ENCODE results near the gene FRS2.

FRS2 gene

DNA sequence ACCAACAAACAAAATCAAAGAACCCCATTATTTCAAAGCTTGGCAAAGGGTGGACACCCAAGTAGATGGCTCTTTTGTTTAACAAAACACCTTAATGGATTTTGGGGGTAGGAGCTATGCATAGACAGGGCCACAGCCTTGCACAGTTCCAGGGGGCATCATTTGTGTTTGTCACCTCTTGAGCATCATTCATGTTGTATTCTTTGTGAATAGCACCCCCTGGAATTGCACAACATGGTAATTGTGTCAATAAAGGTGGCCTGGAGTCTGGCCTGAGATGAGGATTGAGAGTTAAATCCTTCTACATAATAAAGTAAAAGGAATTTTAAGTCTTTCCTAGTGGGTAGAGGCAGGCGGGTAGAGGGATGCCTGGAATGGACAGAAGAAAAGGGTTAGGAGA is 3.3 kb upstream of the FRS2 start:
- no peak for DNase-seq (ENCODE audit: low spot score)

DNA sequence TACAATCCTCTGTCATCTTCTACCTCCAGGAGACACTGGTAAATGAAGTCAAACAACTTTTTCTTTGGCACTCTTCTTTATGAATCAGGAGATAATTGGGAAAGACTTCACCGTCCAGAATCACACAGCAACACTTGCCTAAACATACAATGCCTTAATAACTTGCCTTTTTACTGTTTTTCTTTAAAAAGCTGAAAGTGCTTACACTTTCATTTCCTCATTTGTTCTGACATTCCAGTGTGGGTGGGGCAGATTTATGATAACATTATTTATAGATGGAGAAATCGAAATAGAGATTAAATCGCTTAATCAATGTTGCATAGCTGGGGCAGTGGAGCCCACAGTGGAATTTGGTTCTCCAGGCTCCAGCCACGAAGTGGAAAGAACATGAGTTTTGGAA is 2.8 kb upstream of the FRS2 start:
- no peak for DNase-seq (ENCODE audit: low spot score)

DNA sequence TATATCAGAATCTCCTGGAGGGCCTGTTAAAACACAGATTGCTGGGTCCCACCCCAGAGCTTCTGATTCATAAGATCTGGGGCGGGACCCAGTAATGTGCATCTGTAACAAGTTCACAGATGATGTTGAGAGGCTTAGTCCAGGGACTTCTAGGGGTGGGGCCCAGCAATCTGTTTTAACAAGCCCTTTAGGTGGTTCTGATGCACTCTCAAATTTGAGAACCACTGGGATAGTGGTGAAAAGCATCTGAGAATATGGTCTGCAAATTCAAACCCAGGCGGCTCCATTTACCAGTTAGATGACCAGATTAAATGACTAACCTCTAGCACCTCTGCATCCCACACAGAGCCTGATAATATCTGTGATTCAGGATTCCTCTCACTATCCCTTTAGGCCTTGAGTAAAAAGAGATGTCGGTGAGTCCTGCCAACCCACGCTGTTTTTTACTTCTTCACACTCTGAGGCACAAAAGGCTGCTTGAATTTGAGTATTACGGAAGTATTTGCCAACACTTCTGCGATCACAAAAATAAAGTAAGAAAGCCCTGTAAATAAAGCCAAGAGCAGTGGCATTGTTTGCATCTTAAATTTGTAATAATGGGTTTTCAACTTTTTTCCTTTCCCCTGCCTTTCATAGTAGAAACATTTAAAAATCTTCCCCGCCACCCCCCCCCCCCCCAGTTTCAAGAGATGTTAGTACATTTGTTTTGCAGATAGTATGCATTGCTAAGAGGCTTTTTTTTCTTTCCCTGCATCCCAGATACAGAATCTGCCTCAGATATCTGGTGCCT is 1.8 kb upstream of the FRS2 start:
- DNase-seq (ENCODE audit: low spot score): no peak

DNA sequence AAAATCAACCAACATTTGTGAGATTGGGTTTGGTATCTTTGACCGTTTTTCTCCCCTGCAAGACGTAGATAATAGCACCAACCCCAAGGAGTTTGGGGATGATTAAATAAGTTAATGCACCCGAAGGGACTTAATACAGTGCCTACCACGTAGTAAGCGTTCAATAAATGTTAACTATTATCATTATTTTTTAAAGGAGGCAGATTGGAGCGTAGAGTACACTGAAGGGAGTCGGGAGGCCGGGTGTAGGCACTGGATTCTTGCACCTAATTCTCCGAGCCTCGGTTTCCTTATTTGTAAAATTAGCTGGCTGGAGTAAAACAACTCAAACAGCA is 367 bp upstream of the FRS2 start:
- DNase-seq (ENCODE audit: low spot score): no peak

DNA sequence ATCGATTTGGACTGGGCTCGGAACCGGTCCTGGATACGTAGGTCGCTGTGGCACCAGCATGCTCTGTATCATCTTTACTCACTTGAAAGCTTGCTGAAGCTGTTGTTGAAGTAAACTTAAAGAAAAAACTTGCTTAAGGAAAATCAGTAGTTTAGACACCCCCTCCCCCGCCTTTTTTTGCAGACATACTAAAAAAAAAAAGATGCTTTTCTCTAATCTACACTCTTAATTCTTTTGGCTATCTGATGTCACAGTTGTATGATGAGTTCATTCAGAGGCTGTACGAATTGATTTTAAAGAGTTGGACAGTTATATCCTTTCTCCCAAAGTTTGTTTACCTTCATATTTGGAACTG is 865 bp downstream of the FRS2 start:
- DNase-seq (ENCODE audit: low spot score): no peak

DNA sequence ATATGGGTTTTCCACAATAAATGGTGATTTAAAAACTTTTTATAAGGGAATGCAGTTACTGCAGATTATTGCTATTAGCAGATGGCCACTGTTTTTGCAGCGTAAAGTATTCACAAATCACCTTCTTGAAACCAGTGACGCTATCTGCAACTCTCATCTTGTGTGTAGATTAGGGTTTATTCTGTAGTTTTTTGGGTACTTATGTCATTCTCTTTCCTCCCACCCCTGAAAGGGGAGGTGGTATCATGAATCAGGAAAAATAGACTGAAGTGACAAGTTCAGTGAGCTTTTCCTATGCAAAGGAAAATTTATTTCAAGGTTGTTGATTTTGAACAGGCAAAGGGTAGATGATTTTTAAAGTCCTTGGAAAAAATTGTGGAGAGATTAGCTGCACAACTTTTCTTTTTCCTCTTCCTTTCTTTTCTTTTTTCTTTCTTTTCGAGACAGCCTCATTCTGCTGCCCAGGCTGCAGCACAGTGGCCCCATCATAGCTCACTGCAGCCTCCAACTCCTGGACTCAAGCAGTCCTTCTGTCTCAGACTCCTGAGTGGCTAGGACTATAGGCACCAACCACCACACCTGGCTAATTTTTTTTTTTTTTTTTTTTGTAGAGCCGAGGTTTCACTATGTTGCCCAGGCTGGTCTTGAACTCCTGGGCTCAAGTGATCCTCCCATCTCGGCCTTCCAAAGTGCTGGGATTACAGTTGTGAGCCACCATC is 1.6 kb downstream of the FRS2 start:
- DNase-seq (ENCODE audit: low spot score): peak; percentile 21

DNA sequence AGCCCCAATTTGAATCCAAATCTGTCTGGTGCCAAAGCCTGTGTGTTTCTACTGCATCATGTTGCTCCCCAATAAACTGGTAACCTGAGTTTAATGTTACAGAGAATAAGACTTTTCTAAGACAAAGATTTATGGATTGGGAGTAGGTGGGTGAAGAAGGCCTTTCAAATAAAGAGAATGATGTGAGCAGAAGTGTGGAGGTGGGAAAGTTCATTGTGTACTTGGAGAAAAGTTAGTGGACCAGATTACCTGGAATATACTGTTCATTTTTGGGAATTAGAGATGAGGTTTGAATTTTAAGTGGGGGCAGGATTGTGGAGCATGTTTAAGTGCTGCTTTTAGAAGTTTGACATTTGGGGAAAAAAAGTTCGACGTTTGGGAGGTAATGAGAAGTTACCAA is 3.1 kb downstream of the FRS2 start:
- no peak for DNase-seq (ENCODE audit: low spot score)

DNA sequence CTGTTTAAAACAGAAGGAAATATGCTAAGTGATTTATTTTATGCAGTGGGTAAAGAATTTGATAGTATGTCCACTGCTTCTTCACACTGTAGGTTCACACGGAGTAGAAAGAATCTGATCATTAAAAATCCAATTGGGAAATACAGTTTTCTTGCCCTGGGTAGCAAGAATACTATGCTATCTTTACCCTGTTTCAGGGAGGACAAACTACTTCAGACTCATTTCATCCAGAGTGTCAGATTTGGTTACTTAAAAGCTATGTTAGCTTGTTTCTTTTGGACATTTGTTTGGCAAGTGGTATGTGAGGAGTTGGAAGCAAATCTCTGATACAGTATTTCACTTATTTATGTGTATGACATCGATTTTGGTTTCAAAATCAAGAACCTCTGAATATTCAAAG is 4.3 kb downstream of the FRS2 start:
- DNase-seq (ENCODE audit: low spot score): no peak

DNA sequence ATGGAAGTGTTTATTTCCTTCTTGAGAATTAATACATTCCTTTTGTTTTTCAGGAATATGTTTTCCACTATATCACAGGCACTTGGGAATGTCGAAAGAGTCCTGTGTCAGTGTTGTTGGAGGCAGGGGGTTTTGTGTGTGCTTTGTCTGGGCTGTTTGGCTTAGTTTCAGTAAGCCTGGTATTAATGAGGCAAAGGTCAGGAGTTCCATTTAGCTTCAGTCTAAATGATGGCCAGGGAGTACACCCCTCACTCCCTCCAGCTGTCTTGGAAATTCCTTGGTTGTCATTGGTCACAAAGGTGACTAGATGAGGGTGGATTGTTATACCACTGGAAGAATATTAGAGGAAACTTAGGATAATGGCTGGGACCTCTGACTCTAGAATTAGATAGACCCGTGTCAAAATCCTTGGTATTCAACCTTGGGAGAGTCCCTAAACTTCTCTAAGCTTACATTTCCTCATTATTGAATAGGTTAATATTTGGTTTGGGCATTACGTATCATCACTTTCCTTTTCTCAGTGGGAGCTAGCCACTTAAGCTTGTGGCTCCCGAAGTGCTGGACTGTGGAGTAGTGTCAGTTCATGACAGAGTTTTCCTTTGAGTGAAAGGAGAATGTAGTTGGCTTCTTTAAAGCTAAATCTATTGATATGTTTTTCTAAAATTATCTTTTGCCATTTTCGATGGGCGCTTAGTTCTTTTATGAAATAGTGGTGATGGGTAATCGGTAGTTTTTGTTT is 5.2 kb downstream of the FRS2 start:
- DNase-seq (ENCODE audit: low spot score): no peak

DNA sequence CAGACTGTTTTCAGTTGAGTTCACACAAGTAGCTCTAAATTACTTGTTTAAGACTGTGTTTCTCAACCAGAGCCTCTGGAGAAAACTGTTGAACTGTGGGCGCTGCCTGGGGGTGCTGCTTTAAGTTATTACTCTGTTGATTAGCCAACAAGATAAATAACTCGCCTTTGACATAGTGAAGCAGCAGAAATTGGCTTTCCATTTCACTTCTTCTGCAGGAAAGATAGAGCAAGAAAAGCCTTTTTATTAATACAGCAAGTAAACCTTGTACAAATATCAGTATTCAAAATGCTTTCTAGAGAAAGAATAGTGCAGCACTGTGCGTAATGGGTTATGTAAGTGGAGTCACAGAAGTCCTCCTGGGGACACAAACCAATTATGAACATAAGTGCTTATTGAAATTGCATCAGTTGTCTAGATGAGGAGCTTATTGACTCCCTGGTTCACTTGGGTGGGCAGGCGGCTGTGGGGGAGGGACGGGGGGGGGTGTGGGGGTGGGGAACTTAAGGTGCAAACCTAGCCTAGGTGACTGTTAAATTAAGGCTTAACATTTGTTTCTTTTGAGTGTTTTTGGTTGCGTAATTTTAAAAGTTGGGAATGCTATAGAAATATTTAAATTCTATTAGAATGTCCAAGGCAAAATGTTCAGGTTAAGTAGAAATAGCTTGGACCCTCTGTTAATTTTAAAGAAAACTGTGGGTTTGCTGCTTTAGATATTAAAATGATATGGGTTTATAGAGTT is 6.3 kb downstream of the FRS2 start:
- DNase-seq (ENCODE audit: low spot score): no peak

DNA sequence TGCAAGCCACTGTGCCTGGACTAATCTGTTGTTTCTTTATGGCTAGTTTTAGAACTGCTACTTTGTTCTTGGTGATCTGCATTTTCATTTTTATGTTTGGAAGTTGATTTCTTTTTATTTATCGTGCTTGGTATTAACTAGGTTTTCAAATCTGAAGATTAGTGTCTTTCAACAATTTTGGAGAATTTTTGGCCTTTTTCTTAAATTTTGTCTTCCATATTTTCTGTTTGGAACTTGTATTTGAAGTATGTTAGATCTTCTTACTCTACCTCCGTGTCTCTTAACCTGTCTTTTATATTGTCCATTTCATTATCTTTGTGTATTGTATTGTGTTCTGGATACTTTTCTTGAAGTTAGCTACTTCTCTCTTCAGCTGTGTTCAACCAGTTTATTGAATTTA is 9.5 kb downstream of the FRS2 start:
- no peak for DNase-seq (ENCODE audit: low spot score)

DNA sequence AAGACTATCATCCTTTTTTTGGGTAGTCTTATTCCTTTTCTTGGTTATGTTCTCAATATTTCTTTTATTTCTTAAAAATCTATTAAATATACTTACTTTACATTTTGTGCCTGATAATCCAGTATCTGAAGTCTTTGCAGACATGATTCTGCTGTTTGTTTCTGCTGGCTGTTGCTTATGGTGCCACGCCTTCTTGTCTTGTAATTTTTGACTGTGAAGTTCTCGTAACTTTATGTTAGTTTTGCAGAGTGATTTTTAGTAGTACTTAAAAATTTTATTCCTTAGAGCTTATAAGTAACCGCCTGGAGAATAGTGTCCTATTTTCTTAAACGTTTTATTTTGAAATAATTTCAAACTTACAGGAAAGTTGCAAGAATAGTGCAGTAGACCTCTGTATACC is 10.5 kb downstream of the FRS2 start:
- DNase-seq (ENCODE audit: low spot score): no peak

DNA sequence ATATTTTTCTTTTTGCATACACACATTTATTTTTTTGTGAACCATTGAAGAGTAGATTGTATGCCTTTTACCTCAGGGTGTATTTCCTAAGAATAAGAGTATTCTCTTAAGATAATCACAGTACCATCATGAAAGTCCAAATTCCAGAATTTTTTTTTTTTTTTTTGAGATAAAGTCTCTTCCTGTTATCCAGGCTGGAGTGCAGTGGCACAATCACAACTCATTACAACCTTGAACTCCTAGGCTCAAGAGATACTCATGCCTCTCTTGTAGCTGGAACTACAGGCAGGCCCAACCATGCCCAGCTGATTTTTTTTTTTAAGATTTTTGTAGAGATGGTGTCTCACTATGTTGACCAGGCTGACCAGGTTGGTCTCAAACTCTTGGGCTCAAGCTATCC is 10.9 kb downstream of the FRS2 start:
- DNase-seq (ENCODE audit: low spot score): no peak

DNA sequence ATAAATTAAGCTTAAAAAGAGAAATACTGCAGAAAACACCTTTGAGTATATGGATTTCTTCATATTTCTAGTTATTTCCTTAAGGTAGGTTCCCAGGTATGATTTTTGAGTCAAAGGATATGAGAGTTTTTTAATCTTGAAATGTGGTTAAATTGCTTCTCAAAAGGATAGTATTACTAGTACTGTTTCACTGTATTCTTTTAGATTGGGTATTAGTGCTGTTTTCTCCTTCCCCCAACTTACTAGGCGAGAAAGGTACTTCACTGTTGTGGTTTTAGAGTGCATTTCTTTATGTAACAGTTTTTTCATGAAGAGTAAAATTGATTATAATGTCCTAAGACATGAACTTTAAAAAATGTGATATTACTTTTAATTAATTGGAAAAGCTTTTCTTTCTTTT is 13.5 kb downstream of the FRS2 start:
- no peak for DNase-seq (ENCODE audit: low spot score)

DNA sequence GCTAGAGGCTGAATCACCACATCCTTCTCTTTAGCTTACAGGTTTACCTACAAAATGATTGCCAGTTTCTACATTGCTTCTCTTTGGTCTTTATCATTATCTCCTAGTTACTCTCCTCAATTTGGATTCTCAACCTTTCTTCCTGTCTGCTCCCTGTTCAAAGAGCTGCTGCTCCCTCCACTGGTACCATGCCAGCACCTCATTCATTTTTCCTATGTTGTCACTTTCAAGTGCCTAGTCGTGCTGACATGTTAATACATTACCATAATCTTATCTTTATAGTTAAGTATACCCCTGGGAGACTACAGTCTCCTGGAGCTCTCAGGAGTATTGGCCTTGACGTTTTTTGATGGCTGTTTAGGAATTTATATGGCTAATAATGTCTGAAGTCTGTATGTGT is 14.2 kb downstream of the FRS2 start:
- DNase-seq (ENCODE audit: low spot score): no peak

DNA sequence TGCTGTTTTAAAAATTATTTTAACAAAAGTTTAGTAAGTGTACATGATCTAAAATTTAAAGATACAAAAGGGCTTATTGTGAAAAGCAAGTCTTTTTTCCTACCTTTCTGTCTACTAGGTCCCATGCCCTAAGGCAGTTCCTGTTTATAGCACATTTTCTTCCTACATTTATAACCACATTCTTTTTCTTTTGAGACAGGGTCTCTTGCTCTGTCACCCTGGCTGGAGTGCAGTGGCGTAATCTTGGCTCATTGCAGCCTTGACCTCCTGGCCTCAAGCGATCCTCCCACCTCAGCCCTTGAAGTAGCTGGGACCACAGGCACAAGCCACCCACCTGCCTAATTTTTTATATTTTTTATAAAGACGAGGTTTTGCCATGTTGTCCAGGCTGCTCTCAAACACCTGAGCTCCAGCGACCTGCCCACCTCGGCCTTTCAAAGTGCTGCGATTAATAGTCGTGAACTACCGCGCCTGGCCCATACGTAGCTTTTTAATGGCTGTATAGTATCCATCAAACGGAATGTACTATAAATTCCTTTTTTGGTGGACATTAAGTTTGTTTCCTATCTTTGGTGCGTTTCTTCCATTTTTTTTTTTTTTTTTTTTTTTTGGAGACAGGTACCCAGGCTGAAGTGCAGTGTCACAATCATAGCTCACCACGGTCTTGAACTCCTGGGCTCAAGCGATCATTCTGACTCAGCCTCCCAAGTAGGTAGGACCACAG is 20.9 kb downstream of the FRS2 start:
- DNase-seq (ENCODE audit: low spot score): no peak

DNA sequence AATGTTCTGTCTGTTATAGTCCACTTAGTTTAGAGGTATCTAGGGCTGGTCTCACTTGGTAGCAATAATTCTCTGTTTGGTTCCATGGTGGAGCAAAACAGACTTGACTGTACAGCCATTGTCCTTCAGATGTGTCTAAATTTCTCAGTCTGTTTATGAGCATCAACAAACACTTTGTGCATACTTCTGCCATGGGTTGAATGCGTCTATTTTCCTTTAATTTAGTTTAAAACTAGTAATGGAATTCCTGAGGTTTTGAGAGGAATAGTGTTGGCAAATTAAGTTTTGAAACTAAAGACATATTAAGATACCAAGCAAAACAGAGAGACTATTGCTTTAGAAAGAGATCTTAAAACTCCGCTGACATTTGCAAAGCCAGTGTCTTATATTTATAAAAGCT is 22.6 kb downstream of the FRS2 start:
- no peak for DNase-seq (ENCODE audit: low spot score)

DNA sequence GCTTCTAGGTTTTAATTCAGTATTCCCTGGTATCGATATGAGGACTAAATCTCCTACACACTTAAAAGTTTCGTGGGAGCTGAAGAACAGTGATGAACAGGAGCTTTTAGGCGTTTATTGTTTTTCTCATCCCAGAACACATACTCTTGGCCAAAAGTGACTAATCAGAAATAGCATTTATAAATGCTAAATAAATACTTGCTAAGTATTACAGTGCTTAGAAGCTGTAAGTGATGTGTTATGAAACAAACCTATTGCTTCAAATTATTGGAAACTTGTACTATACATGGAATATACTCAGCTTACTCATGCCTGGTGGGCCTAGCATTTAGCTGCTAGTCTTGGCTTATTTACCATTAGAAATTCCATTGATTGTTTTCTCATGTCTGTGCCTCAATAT is 24.9 kb downstream of the FRS2 start:
- DNase-seq (ENCODE audit: low spot score): no peak

DNA sequence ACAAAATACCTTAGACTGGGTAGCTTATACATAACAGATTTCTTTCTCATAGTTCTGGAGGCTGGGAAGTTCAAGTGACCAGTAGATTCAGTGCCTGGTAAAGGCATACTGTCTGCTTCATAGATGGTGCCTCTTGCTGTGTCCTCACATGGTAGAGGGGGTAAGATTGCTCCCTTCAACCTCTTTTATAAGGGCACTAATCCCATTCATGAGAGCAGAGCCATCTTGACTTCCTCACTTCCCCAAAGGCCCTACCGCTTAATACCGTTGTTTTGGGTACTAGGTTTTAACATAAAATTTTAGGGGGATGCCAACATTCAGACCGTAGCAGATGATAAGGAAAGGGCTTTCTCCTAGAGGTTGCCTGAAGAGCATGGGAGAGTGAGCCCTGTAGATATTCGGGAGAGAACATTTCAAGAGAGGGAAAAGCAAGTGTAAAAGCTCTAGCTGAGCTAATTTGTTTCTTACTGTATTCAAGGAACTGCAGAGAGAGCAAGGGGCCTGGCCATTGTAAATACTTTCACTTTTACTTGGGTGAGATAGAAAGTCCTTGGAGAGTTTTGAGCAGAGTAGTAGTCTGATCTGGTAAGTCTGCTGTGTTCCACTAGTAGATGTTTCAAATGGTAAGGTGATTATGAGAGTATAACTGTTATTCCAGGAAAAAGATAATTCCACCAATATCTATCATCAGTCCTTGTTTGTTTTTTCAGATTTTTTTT is 27.3 kb downstream of the FRS2 start:
- DNase-seq (ENCODE audit: low spot score): no peak

DNA sequence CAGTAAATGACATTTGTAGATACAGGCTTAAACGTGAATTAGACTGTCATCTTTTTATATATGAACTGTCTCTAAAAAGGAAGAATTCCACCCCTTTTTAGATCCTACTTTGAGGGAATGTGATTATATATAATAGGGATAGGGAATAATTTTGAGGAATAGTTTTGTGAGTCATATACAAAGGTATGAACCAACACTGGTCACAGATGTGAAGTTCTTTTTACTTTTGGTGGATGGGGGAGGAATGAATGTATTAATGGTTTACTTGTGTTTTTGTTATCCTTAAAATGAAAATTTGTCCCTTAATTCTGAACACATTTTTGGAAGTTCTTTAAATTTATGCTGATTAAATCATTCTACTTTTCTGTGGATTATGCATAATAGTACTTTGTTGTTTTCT is 30.4 kb downstream of the FRS2 start:
- DNase-seq (ENCODE audit: low spot score): no peak

DNA sequence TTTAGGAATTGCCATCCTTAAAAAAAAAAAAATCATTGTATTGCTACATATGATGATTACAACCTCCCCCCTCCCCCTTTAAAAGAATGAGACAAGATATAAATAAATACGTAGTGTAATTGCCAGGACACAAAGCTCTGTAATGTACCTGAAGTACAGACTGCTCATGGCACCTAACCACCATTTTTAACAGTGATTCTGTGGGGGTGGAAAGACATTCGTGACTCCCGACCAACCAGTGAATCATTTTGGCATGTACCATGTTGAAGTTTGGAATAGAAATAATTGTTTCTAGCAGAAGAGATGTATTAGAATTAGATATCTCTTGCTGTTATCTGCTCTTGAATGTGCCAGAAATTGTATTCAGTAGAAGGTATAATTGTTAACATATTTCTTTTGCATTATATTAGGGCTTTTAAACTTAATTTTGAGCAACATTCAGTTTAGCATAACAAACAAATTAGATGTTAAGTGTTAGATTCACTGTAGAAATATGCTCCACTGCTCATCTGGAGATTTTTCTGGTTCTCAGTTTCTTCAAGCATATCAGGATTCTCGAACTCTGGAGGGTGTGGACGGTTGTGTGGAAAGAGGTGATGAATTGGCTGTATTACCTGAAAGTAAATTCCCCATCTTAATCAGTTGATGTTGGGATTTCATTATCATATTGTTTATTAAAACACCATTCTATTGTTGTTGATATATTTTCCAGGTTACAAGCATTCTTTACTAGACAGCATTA is 31.1 kb downstream of the FRS2 start:
- DNase-seq (ENCODE audit: low spot score): peak; percentile 45
